HG02943 (cell line): ENCODE measurements around the gene TEC.

Experiments used
- ATAC-seq: cut with Tn5 transposase; IDR thresholded peaks from one replicate; pipeline ENCODE4 v1.9.1; 2021; ENCODE audit warnings: mild to moderate bottlenecking, low read depth, moderate library complexity; ENCODE audit not compliant: unreplicated experiment

The TEC gene

GRCh38 chr4:48100256-48100655, 169.4 kb downstream of the TEC start:
- ATAC-seq, result no peak

GRCh38 chr4:48095441-48095840, 174.2 kb downstream of the TEC start:
- ATAC-seq, result no peak

- no peak for ATAC-seq
Measured at GRCh38 chr4:48093991-48094416, 175.6 kb downstream of the TEC start.

- no peak for ATAC-seq
Measured at GRCh38 chr4:48090621-48091020, 179.0 kb downstream of the TEC start.

- no peak for ATAC-seq
Measured at GRCh38 chr4:48085821-48086589, 183.6 kb downstream of the TEC start.
